ENCODE measurements around the gene OLR1. TPM values are rescaled to one million over a fixed set of nuclear protein-coding genes. Genes with fewer than 3 reads are reported as not detected.
A peak's percentile ranks its signal among the peaks of the same experiment; 100 is the strongest.

Gene OLR1
- polyA plus RNA-seq, 4 donors = 0.46 to 2.7 (median 1.1) TPM

GRCh38 chr12:10154145-10154496 lies 17.8 kb downstream of the OLR1 start:
- DNase-seq (ENCODE audit: low read depth in 4 of 4, low spot score in 2 of 4) = no peak

GRCh38 chr12:10153271-10154144 lies 18.4 kb downstream of the OLR1 start:
- peak in 3 of 4 donors; percentile 63 to 74 (median 69) for DNase-seq (ENCODE audit: low read depth in 4 of 4, low spot score in 2 of 4)

GRCh38 chr12:10151621-10152020 lies 20.3 kb downstream of the OLR1 start:
- DNase-seq (ENCODE audit: low read depth in 4 of 4, low spot score in 2 of 4) = no peak

- no peak for DNase-seq (ENCODE audit: low read depth in 4 of 4, low spot score in 2 of 4)
These were observed 24.1 kb downstream of the OLR1 start for GRCh38 chr12:10147714-10148403.

- DNase-seq (ENCODE audit: low read depth in 4 of 4, low spot score in 2 of 4) = no peak
These were observed 28.8 kb downstream of the OLR1 start for GRCh38 chr12:10142976-10143589.

- DNase-seq (ENCODE audit: low read depth in 4 of 4, low spot score in 2 of 4) = peak in 2 of 4 donors; percentile 13 to 31
These were observed 31.9 kb downstream of the OLR1 start for GRCh38 chr12:10140001-10140400.

GRCh38 chr12:10136637-10137205 lies 35.2 kb downstream of the OLR1 start:
- DNase-seq (ENCODE audit: low read depth in 4 of 4, low spot score in 2 of 4) = no peak

- DNase-seq (ENCODE audit: low read depth in 4 of 4, low spot score in 2 of 4) = no peak
These were observed 36.8 kb downstream of the OLR1 start for GRCh38 chr12:10135126-10135525.

- no peak for DNase-seq (ENCODE audit: low read depth in 4 of 4, low spot score in 2 of 4)
These were observed 39.0 kb downstream of the OLR1 start for GRCh38 chr12:10132850-10133370.

GRCh38 chr12:10131111-10131690 lies 40.7 kb downstream of the OLR1 start:
- no peak for DNase-seq (ENCODE audit: low read depth in 4 of 4, low spot score in 2 of 4)

- no peak for DNase-seq (ENCODE audit: low read depth in 4 of 4, low spot score in 2 of 4)
These were observed 41.9 kb downstream of the OLR1 start, which contains the start of gene CLEC7A for GRCh38 chr12:10130042-10130441. TSS of gene CLEC7A (minus strand) at chr12:10130199. CDS start at chr12:10130082, 117 bp downstream.

GRCh38 chr12:10128687-10129086 lies 43.2 kb downstream of the OLR1 start:
- DNase-seq (ENCODE audit: low read depth in 4 of 4, low spot score in 2 of 4) = no peak

- DNase-seq (ENCODE audit: low read depth in 4 of 4, low spot score in 2 of 4) = no peak
These were observed 45.5 kb downstream of the OLR1 start for GRCh38 chr12:10126413-10126812.

GRCh38 chr12:10122689-10123088 lies 49.2 kb downstream of the OLR1 start:
- no peak for DNase-seq (ENCODE audit: low read depth in 4 of 4, low spot score in 2 of 4)

GRCh38 chr12:10121278-10121677 lies 50.7 kb downstream of the OLR1 start:
- no peak for DNase-seq (ENCODE audit: low read depth in 4 of 4, low spot score in 2 of 4)

- no peak for DNase-seq (ENCODE audit: low read depth in 4 of 4, low spot score in 2 of 4)
These were observed 52.9 kb downstream of the OLR1 start for GRCh38 chr12:10119066-10119465.

GRCh38 chr12:10115890-10116289 lies 56.0 kb downstream of the OLR1 start:
- DNase-seq (ENCODE audit: low read depth in 4 of 4, low spot score in 2 of 4) = no peak

- DNase-seq (ENCODE audit: low read depth in 4 of 4, low spot score in 2 of 4) = no peak
These were observed 56.6 kb downstream of the OLR1 start for GRCh38 chr12:10115311-10115710.

- DNase-seq (ENCODE audit: low read depth in 4 of 4, low spot score in 2 of 4) = no peak
These were observed 58.0 kb downstream of the OLR1 start for GRCh38 chr12:10113920-10114319.

- DNase-seq (ENCODE audit: low read depth in 4 of 4, low spot score in 2 of 4) = no peak
These were observed 58.9 kb downstream of the OLR1 start for GRCh38 chr12:10113075-10113474.
